Amygdala (tissue), 56 donors: Measurements from ENCODE around the gene KRT38.
"Not testable (repeated sequence)": the region's sequence is repeated elsewhere in the genome, so short reads cannot be mapped to it uniquely, and the experiment has no call there.

Experiments
- DNase-seq, 56 donors: peaks; one replicate each; lab custom pipeline; 2025; lab: John Stamatoyannopoulos, UW

KRT38 gene

DNA sequence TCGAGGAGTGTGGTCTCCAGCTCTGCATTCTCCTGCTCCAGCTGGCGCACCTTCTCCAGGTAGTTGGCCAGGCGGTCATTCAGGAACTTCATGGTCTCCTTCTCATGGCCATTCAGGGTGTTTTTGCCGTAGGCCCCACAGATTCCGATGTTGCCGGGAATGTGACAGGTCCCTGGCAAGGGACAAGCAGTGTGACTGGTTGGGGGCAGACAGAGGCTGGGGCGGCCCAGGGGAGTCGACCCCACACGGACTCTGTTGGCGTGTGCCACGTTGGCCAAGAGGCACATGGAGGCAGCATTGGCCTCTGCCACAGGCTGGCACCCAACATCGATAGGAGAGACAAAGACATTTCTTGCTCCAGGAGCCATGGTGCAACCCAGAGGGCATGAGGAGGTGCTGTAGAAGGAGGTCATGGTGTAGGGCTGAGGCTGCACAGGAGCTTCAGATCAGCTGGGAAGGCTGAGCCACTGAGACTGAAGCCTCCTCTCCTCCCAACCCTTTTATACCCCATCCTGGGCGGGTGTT, 16.6 kb downstream of the KRT38 start, which contains the start of gene KRT37:
KRT37 (minus strand) TSS at position 475 of the 525 bp plus-strand sequence; CDS start at position 413, 62 bp downstream.
- DNase-seq, result no peak

- DNase-seq, result not testable (repeated sequence)
These were observed 18.2 kb downstream of the KRT38 start for GRCh38 chr17:41422586-41422985.

DNA sequence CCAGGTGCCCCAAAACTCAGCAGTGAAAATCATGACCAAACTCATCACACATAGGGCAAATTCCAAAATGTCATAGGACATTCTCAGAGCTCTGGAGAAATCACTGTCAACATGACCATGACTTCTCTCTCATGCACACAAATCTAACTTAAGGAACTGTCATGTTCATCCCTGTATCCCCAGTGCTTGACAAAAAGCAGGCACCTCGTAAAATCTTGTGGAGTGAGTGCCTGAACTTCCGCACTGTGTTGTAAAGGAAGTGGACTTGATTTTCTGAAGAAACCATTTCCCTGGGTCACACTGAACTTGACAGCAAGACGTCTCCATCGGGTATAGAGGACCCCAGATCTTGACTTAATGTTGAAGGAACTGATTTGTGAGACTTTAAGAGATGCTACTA, 19.2 kb downstream of the KRT38 start:
- no peak for DNase-seq

- no peak for DNase-seq
These were observed 19.7 kb downstream of the KRT38 start for GRCh38 chr17:41421116-41421515.

- no peak for DNase-seq
These were observed 20.6 kb downstream of the KRT38 start for GRCh38 chr17:41420134-41420533.

DNA sequence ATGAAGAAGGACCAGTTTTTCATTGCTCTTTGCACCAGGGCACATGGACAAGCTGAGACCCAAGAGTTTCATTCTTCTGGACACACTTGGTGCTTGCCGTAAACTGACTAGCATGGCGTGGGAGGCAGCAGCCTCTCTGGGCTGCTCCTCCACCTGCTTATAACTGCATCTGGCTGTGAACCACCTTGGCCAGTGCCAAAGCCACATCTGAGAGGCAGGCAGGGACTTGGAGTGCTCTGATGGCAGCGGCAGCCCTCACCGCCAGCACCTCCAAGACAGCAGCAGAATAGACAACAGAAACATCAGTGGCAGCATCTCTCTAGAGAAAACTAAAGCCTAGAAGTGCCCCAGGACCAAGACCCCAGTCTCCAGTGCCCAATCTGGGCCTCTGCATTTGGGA, 21.1 kb downstream of the KRT38 start:
- no peak for DNase-seq

DNA sequence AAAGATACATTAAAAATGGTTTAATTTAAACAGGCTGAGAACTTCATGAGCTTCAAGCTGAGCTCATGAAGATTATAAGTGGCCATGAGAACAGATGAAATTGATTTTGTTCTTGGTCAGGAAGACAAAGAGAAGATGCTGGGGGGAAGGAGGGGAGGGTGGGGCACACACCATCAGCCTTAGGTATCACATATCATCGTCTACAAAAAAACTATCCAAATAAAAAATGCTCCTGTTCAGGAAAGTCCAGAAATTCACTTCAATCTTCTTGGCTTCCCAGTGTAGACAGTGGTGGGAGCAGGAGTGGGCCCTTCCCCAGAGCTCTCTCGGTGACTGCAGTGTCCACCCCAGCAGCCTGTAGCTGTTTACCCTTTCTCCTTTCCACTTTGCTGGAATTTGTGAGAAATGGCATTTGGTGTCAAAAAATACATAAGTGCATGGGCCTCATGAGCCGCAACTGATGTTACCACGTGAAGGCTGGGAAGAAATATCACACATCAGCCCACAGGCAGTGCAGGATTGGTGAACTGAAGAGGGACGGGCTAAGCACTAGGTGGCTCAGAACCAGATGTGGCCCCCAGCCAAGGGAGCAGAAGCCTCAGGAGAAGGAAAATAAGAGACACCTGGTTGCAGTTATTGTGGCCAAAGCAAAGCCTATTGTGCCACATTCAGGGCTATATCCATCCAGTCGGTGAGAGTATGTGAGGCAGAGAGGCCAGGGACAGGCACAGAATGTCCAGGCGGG, 22.5 kb downstream of the KRT38 start:
- no peak for DNase-seq

- DNase-seq, result no peak
These were observed 23.2 kb downstream of the KRT38 start for GRCh38 chr17:41417576-41418015.

DNA sequence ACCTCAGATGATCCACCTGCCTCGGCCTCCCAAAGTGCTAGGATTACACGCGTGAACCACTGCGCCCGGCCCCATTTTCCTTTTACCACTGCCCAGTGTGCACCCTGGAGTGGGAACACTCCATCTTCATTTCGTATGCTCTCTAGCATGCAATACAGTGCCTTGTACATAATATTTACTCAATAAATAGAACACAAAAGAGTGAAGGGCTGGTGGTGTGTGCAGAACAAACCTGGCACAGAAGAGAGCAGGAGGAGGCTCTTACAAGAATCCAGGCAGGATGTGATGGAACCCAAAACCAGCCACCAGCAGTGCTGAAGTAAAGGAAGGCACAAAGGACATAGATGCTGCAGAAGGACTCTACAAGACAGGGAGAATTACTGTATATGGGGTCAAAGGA, 23.7 kb downstream of the KRT38 start:
- DNase-seq, result no peak

DNA sequence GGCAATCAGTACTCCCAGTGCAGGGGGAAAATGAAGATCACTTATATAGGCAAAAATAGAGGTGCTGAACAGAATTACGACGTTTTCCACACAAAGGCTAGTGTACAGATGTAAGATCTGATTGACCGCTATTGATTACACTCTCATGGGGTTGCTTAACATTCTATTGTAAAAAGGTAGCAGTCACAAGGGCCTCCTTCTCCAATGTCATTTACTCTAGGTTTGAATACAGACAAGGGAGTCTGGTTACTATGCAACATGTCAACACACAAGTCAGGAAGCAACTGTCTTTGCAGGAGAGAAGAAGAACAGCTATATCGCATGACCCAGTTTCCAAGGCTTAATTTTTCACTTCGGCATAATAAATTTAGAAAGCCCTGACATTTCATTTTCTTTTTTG, 24.3 kb downstream of the KRT38 start:
- DNase-seq, result no peak

DNA sequence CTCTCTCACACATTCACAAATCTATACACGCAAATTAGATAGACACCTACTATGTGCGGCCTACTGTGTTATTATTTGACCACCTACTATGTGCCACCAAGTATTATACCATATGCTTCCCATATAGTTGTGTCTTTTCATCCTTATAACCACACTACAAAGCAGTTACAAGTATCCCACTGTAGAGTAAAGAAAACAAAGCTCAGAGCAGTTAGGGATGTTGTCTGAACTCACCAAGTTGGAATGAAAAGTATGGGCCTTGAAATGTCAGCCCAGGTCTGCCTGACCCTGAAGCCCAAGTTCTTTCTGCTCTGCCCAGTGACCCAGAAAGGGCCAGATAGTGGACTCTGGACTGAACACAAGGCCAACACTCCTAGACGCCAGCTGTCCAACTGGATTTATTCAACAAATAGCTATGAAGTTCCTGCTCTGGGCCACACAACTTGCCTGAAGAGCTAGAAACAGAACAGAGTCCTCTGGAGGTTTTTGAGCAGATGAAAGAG, 24.9 kb downstream of the KRT38 start:
- DNase-seq, result no peak

- DNase-seq, result no peak
These were observed 25.4 kb downstream of the KRT38 start for GRCh38 chr17:41415411-41415810.

DNA sequence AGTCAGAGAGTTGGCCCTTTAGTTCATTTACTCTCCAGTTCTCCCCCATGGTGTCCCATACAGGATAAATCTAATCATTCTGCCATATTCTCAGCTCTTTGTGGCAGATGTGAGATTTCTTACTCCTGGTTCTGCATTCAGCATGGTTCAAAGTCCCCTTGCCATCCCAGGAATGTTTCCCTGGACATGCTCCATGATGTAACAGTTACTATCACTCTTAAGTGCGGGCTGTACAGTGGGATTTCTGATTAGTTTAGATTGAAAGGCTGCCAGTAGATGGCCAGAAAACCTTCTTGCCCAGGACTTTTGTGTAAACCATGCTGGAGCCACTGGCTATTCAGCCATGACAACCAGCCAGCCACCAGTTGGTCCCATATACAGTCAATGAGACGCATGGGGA, 26.8 kb downstream of the KRT38 start:
- DNase-seq, result no peak

GRCh38 chr17:41413353-41413957, 27.3 kb downstream of the KRT38 start:
- peak in 1 of 56 donors; percentile 14 for DNase-seq

DNA sequence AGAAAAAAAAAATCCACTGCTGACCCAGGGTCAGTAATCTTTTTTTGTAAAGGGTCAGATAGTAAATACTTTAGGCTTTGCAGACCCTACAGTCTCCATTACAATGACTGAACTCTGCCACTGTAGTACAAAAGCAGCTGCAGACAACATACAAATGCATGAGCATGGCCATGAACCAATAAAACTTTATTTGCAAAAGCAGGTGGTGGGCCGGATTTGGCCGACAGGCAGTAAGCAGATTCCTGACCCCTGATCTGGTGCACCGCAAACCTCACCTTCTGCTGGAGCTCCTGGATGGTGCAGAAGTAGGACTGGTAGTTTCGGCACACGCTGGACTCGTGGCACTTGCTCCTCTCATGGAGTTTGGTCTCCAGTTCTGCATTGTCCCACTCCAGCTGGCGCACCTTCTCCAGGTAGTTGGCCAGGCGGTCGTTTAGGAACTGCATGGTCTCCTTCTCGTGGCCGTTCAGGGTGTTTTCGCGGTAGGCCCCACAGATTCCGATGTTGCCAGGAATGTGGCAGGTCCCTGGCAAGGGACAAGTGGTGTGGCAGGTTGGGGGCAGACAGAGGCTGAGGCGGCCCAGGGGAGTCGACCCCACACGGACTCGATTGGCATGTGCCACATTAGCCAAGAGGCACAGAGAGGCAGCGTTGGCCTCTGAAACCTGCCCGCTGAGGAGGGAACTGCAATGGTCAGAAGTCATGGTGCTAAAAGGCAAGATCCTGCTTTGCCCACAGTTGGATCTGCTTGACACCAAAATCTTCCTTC, 29.5 kb downstream of the KRT38 start:
- DNase-seq, result no peak

DNA sequence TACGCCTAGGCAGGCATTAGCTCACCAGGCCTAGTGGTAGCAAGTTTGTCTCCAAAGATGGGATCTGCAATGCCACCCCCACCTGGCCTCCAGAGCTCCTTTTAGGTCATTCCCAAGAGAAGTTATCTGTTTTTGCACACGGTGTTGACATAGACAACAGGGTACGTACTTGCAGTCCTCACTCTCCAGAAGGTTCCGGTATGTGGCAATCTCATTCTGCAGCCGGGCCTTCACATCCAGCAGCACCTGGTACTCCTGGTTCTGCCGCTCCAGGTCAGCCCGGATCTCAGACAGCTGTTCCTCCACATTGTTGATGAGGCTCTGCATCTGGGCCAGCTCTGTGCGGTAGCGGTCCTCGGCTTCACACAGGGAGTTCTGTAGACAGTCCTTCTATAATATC, 33.6 kb downstream of the KRT38 start:
- DNase-seq, result no peak

DNA sequence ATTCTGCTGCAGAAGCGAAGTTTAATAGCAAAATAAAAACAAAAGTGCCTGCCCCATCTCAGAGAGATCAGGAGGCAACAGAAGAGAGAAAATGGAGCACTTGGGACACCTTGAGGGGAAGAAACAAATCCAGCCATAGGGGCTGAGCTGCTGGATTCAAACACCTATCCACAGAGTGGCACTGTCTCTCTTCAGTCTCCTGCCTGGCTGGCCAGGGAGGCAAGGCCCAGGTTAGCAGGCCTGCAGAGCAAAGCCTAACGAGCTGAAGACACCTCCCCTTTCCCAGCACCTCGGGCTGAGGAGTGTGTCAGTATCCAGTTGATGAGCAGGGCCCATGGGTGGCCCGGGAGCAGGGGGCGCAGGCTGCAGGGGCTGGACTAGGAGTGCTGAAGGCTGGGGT, 34.6 kb downstream of the KRT38 start:
- no peak for DNase-seq

GRCh38 chr17:41404024-41404671, 36.6 kb downstream of the KRT38 start:
- no peak for DNase-seq

DNA sequence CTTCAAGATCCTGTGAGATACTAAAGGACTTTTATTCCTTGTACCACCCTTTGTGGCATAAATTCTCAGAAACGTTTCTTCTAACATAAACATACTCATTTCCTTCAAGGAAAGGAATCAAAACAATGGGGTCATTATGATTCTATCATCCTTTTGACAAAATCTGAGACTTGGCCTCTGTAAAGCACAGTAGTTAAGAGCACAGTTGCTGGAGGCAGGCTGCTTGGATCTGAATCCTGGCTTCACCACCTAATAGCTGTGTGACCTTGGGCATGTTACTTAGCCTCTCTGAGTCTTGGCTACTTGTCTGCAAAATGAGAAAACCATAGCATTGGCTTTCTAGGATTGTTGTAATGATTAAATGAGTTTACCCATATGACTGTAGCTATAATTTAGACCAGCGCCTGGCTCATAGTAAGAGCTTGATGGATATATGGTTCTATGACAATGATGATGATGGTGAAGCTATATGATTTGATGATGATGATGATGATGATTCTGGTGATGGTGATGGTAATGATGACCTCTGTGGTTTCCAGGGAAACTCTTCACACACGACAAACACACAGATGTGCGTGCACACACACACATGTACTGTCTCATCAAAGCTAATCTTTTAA, 37.3 kb downstream of the KRT38 start:
- DNase-seq, result no peak

GRCh38 chr17:41402161-41402560, 38.6 kb downstream of the KRT38 start:
- peak in 1 of 56 donors; percentile 2 for DNase-seq
